ENCODE results near the gene PCSK5. TPM values are rescaled to one million over a fixed set of nuclear protein-coding genes. Genes with fewer than 3 reads are reported as not detected.

The PCSK5 gene
- total RNA-seq, 2 donors from 2014 or later = 2.5 to 3.5 TPM

DNA sequence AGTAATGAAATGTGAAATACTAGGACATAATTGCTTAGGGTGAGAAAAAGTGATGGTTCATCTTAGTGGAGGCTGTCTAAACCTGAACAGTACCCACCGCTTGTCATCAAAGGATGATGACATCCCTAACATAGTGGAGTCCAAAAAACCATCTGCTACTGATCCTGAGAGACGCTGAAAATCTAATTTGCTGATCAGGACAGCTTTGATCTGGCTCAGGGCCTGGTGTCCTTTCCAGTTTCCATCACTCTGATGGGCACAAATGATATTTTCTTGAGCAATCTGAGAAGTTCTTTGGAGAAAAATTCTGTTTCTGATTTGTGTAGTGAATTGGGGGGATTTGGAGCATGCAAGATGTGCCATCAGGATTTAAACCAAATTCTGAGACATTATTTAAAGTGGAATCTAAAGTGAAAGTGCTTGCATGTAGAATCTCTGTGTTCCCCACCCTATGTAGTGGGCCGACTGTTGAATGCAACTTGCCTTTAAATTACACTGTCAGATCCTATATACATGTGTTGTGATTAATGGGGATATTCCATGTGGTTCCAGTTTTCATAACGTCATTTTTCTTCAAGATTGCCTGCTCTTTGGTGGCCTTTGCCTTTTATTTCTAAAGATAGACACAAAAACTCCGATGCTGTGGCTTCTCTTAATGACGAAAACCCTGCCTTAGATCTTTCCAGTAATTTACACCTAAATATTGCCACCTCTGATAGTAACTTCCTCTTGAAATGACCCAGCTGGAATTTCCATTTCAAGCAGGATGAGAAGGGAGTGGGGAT, 213.2 kb downstream of the PCSK5 start:
- no peak overlapping the region for H3K9ac ChIP-seq (ENCODE audit: extremely low read depth, low read length, poor library complexity, severe bottlenecking)
- no peaks in the 10 kb centered on the region for H3K27me3 ChIP-seq (ENCODE audit: control insufficient read depth, insufficient read depth, low read length, poor library complexity, severe bottlenecking)
- no peaks in the 10 kb centered on the region for H3K27me3 Mint-ChIP-seq (ENCODE audit: insufficient read depth)
- H3K4me3 ChIP-seq (ENCODE audit: low read length) = no peak overlapping the region
- no peaks in the 10 kb centered on the region for H3K36me3 ChIP-seq (ENCODE audit: control insufficient read depth, insufficient read depth, low read length)
- no peaks in the 10 kb centered on the region for H3K4me1 ChIP-seq (ENCODE audit: control insufficient read depth, insufficient read depth, low read length)
- H3K9me3 ChIP-seq (ENCODE audit: control insufficient read depth, low read length) = no peaks in the 10 kb centered on the region
- no peaks in the 10 kb centered on the region for H3K9me3 Mint-ChIP-seq
- whole genome bisulfite sequencing, 2 experiments (ENCODE audit: insufficient coverage in 1 of 2, insufficient read length in 1 of 2) = 93 to 100% methylated on average over 3 to 6 of the region's 6 CpGs
- H3K27ac Mint-ChIP-seq = no peak overlapping the region
- TF ChIP-seq, protein P1, sequence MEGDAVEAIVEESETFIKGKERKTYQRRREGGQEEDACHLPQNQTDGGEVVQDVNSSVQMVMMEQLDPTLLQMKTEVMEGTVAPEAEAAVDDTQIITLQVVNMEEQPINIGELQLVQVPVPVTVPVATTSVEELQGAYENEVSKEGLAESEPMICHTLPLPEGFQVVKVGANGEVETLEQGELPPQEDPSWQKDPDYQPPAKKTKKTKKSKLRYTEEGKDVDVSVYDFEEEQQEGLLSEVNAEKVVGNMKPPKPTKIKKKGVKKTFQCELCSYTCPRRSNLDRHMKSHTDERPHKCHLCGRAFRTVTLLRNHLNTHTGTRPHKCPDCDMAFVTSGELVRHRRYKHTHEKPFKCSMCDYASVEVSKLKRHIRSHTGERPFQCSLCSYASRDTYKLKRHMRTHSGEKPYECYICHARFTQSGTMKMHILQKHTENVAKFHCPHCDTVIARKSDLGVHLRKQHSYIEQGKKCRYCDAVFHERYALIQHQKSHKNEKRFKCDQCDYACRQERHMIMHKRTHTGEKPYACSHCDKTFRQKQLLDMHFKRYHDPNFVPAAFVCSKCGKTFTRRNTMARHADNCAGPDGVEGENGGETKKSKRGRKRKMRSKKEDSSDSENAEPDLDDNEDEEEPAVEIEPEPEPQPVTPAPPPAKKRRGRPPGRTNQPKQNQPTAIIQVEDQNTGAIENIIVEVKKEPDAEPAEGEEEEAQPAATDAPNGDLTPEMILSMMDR (conservative IDR thresholded peaks at IDR 0.05) = no peak
- no peak overlapping the region for H3K27ac ChIP-seq (ENCODE audit: low read depth, low read length)
- H3K4me3 Mint-ChIP-seq = no peak overlapping the region
- no peaks in the 10 kb centered on the region for H3K36me3 Mint-ChIP-seq (ENCODE audit: low read depth)
- DNase-seq = no peak
- H3K4me1 Mint-ChIP-seq = peaks cover 6% of the 10 kb centered on the region

DNA sequence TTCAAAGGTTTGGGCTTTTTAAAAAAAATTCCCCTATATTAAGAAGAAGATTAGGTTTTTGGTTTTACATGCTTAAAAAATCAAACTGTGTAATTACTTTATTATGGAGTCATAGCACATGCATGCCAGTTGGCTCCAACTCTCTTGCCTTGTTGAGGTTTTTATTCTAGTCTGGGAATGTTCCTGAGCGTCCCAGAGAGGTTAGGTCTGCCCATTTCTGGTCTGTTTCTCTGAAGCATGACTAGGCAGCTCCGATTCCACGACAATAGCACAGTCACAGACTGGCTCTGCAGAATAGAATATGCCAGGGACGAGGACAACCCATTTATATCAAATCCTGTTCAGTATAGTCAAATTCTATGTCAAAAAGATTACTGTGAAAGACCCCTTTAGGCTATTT, 217.0 kb downstream of the PCSK5 start:
- no peaks in the 10 kb centered on the region for H3K9me3 ChIP-seq (ENCODE audit: control insufficient read depth, low read length)
- H3K4me3 Mint-ChIP-seq = no peak overlapping the region
- no peaks in the 10 kb centered on the region for H3K27me3 ChIP-seq (ENCODE audit: control insufficient read depth, insufficient read depth, low read length, poor library complexity, severe bottlenecking)
- H3K27me3 Mint-ChIP-seq (ENCODE audit: insufficient read depth) = no peaks in the 10 kb centered on the region
- no peak overlapping the region for H3K27ac ChIP-seq (ENCODE audit: low read depth, low read length)
- H3K36me3 ChIP-seq (ENCODE audit: control insufficient read depth, insufficient read depth, low read length) = no peaks in the 10 kb centered on the region
- TF ChIP-seq, protein P1 (conservative IDR thresholded peaks at IDR 0.05) = no peak
- no peak overlapping the region for H3K27ac Mint-ChIP-seq
- H3K4me1 ChIP-seq (ENCODE audit: control insufficient read depth, insufficient read depth, low read length) = no peaks in the 10 kb centered on the region
- no peak overlapping the region for H3K4me3 ChIP-seq (ENCODE audit: low read length)
- no peaks in the 10 kb centered on the region for H3K4me1 Mint-ChIP-seq
- 94% methylated on average over 4 of the region's 4 CpGs; no CpG with 5 or more reads in 1 of the 2 experiments for WGBS, 2 experiments (ENCODE audit: insufficient coverage in 1 of 2, insufficient read length in 1 of 2)
- no peaks in the 10 kb centered on the region for H3K9me3 Mint-ChIP-seq
- no peaks in the 10 kb centered on the region for H3K36me3 Mint-ChIP-seq (ENCODE audit: low read depth)
- DNase-seq = no peak
- no peak overlapping the region for H3K9ac ChIP-seq (ENCODE audit: extremely low read depth, low read length, poor library complexity, severe bottlenecking)

DNA sequence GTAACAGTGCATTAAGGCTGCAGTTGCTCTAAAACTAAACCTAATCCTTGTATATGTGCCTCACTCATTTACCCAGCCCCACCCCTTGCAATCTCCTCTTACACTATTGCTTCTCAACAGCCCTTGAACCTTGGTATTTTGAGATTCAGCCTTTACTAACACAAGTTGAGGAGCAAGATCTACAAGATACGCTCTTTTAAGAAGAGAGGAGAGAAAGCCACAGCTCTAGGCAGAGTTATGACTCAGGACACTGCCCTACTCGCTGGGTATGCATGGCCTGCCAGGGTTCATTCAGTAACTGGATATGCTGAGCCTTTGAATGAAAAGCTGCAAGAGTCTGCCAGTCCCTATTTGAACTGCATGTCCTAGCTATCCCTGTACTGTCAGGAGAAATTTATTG, 219.5 kb downstream of the PCSK5 start:
- H3K4me1 ChIP-seq (ENCODE audit: control insufficient read depth, insufficient read depth, low read length) = no peaks in the 10 kb centered on the region
- H3K9me3 ChIP-seq (ENCODE audit: control insufficient read depth, low read length) = no peaks in the 10 kb centered on the region
- no peak overlapping the region for H3K9ac ChIP-seq (ENCODE audit: extremely low read depth, low read length, poor library complexity, severe bottlenecking)
- TF ChIP-seq, protein P1 (conservative IDR thresholded peaks at IDR 0.05) = no peak
- Mint-ChIP-seq H3K36me3 (ENCODE audit: low read depth) (no peaks in the 10 kb centered on the region), H3K9me3 (no peaks in the 10 kb centered on the region), H3K4me1 (peaks cover 2% of the 10 kb centered on the region), H3K27me3 (ENCODE audit: insufficient read depth) (no peaks in the 10 kb centered on the region), H3K4me3 (no peak overlapping the region), H3K27ac (no peak overlapping the region)
- no peaks in the 10 kb centered on the region for H3K27me3 ChIP-seq (ENCODE audit: control insufficient read depth, insufficient read depth, low read length, poor library complexity, severe bottlenecking)
- DNase-seq = no peak
- WGBS, 2 experiments (ENCODE audit: insufficient coverage in 1 of 2, insufficient read length in 1 of 2) = 90 to 100% methylated on average over 1 to 2 of the region's 2 CpGs
- H3K36me3 ChIP-seq (ENCODE audit: control insufficient read depth, insufficient read depth, low read length) = no peaks in the 10 kb centered on the region
- H3K27ac ChIP-seq (ENCODE audit: low read depth, low read length) = no peak overlapping the region
- no peak overlapping the region for H3K4me3 ChIP-seq (ENCODE audit: low read length)

All from endodermal cell (in vitro differentiated cells).